GM18951 (cell line): ENCODE results near the gene DLEU7.

ENCODE experiments used
- POLR2A ChIP-seq: IDR thresholded peaks from 4 replicates; pipeline ENCODE4 v1.6.1; 2011; ENCODE audit warnings: mild to moderate bottlenecking; ENCODE audit not compliant: insufficient read length, insufficient read depth; ENCODE audit errors: extremely low read depth
- in situ Hi-C: fragments of 300-500 bp; cut with MboI; formaldehyde crosslinking; loops from one replicate; pipeline ENCODE4 v1.12.0; 2022; ENCODE audit warnings: low sequenced_read_pairs, mixed read lengths, inconsistent platforms; ENCODE audit not compliant: unreplicated experiment

The DLEU7 gene

DNA sequence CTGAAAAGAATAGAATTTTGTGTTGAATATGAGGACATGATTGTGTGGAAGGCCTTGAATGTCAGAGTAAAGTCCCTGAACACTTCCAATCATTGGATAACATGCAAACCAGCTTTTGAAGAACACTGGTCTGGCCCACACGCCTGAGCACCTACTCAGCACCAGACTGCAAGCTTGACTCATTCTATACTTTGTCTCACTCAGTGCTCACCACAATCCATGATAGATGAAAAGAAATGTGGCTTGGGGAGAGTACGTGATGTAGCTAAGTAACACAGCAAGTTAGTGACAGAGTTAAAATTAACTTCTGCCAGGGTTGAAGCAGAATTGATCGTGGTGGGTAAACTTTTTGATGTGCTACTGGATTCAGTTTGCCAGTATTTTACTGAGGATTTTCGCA is 12.0 kb downstream of the DLEU7 start:
- in situ Hi-C loops = no loop called here
- no peak for TF ChIP-seq POLR2A

DNA sequence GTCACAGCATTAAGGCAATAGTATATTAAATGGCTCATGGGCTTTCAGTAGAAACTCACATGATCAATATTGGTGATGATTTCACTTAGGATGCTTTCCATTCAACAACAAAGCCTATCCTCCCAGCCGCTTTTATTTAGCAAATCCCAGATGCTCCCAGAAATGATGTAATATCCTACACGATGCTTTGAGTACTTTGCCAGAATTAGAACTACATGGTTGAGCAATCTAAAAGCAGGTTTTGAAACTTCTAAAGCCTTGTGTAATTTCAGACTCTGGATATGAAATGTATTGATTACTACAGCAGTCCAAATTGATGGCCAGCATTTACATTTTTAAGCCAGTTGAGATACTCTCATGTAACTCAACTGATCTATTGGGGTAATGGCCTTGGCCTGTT is 13.6 kb downstream of the DLEU7 start:
- no peak for TF ChIP-seq POLR2A
- in situ Hi-C loops = no loop called here

DNA sequence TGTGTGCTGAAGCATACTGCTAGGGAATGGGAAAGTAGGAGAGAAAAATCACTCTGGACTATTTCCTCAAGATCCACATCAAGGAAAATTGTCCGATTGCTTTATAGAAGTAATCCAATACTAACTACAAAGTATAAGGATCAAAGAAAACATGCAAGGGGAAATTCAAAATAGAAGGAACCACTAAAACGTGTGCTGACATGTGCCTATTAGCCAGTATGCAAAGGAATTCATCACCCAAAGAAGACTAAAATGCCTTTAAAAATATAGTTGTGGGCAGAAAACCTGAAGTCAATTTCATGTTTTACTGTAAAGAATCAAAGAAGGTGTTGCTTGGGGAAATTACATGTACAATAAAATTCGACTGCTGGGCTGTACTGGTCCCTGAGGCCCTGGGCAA is 14.3 kb downstream of the DLEU7 start:
- in situ Hi-C loops = no loop called here
- no peak for TF ChIP-seq POLR2A

DNA sequence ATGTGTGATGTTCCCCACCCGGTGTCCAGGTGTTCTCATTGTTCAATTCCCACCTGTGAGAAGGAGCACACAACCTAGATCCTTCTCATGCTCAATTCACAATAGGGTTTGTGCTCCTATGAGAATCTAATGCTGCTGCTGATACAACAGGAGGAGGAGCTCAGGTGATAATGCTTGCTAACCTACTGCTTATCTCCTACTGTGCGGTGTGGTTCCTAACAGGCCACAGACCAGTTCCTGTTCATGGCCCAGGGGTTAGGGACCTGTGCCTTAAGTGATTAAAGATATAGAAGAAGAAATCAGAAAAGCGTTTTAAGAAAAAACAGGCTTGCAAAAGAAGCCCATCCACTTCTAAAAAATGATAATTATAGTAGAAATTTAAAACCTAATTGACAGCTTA is 17.5 kb downstream of the DLEU7 start:
- TF ChIP-seq POLR2A = no peak
- in situ Hi-C loops = no loop called here

DNA sequence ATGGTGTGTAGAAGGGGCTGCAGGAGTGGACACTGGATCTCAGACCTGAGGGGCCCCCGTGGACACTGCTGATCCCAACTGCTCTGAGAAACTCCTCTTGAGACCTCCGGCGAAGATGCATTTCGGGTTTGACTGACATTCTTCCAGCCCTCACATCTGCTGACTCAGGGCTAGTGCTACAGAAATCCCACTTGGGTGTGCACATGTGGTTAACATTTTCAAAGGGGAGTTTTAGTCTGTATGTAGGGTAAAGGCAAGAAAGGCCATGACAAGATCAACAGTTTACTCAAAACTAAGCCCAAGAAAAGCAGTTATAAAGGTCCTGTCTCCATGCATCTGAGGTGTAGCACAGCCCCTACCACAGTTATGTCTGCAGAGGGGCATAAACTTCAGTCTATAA is 31.2 kb downstream of the DLEU7 start:
- in situ Hi-C loops = loop anchor here (25.0 kb wide), 2 partner anchors 250 to 825 kb away; partner anchors contain the start of gene TRIM13
- no peak for TF ChIP-seq POLR2A

DNA sequence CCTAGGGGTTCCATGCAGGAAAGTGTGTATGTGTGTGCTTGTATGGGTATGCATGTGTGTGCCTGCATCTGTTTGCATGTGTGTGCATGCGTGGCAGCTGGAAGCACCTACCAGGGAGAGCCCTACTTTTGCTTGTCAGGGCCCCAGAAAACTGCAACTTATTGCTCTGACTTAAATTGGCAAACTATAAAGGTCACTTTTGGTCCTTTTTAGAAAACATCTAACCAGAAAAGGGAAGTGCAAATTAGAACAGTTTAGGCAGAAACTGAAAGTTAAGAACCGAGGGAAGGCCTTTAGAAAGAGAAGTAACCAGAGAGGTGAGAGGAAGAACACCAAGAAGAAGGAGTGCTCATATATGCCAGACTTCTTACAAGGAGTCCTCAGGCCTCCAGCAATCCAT is 32.5 kb downstream of the DLEU7 start:
- TF ChIP-seq POLR2A = no peak
- in situ Hi-C loops = loop anchor here (25.0 kb wide), 2 partner anchors 251 to 824 kb away; partner anchors contain the start of gene TRIM13

DNA sequence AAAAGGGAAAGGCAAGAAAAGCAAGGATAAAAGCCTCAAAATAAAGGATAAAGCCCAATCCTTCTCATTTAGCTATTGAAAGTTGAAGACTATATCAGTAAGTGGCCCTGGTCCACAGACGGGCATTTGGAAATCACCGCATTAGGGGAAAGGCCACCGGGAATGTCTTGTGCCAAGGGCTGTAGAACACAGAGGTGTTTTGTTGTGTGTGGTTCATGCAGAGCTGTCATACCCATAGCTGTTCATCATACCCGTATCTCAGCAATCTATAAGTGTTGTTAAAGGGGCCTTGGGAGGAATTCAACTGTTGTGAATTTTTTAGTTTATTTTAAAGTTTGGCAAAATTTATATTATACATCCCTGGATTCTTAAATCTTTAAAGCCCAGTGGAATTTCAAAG is 33.0 kb downstream of the DLEU7 start:
- in situ Hi-C loops = loop anchor here (25.0 kb wide), 2 partner anchors 252 to 823 kb away; partner anchors contain the start of gene TRIM13
- no peak for TF ChIP-seq POLR2A

DNA sequence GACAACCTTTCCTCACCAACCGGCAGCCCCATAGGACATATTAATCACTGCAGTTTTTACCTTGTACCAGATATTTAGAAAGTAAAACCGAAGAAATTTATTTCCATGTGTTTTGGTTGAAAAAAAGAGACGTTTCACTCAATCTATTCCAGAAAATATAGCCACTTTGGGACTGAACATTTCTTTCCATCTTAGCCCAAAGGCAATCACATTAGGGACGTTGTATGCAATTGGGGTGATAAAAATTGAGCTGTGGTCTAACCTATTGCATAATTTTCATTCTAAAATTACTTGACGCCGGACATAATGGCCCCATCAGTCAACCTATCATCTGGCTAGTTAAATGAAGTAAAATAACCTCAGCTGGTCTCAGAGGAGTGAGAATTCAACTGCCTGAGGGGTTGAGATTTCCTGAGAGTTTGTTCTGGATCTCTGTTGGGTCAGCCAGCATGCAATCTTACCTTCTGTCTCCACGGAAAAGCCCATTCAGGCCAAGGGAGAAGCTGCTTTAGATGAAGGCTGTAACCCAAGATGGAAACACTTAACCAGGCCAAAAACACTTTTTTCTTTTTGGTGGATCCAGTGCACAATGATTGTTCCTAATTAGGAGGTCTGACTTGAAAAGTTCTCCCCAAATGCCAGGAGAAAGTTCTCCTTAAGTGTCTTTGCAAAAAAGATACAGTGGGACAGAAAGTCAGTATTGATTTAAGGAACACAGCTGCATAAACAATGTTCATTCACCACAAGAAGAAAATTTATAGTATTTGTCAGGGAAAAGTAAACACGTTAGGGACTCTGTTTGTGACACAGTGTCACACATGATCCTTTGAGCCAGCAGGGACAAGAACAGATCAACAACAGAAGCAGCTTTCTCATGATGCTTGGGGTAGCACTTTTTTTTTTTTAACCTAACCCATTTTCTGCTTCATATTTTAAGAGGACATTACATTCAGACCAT is 34.1 kb downstream of the DLEU7 start:
- TF ChIP-seq POLR2A = no peak
- in situ Hi-C loops = loop anchor here (25.0 kb wide), 2 partner anchors 253 to 822 kb away; partner anchors contain the start of gene TRIM13

DNA sequence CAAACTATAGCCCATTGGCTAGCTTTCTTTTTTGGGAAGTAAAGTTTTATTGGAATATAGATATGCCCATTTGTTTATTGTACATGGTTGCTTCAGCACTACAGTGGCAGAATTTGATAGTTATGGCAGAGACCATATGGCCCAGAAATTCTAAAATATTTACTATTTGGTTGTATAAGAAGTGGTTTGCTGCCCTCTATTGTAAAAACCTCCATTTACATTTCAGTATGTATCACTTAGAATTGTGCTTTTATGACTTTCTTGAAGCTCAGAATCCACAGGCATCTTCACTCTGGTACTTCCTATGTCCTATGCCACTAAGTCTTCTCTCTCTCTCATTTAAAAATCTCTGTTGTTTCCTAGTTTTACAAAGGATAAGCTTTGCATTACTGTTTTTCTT is 37.7 kb downstream of the DLEU7 start:
- TF ChIP-seq POLR2A = no peak
- in situ Hi-C loops = loop anchor here (25.0 kb wide), 2 partner anchors 256 to 819 kb away; partner anchors contain the start of gene TRIM13

DNA sequence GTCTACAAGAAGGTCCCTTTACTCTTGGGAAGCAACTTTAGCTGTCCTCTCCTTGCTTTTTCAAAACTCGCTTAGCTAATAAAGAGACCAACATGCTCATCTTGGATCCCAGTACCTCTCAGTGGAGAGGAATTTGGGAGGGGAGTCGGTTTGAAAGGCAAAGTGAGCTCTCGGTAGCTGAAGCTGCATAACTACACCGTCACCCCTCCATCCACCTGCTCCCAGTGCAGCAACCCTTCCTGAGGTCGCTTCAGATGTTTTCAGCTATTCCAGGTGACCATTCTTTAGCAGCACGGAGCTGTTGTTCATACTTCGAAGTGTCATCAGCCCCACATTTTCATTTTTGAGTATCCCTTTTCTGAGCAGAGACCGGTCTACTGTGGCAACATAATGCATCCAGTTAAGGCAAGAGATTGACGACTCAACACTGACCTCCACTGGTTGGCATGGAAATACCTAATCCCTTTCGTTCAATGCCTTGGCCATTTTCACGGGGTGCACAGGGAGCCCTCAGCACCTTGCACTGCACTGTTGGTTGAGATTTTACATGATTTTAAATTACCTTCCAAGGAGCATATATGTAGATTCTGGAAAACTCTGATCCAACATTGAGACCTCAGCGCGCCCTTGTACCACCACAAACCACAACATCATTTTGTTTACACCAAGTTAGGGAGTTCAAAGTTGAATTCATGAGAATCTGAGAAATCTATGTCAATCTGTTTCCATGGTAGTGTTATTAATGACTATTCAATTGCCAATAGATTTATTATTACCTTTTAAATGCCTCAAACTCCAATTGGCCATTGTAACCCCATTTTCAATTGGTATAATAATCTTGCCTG is 42.2 kb downstream of the DLEU7 start:
- no peak for TF ChIP-seq POLR2A
- in situ Hi-C loops = loop anchor here (25.0 kb wide), 2 partner anchors 261 to 814 kb away; partner anchors contain the start of gene TRIM13

DNA sequence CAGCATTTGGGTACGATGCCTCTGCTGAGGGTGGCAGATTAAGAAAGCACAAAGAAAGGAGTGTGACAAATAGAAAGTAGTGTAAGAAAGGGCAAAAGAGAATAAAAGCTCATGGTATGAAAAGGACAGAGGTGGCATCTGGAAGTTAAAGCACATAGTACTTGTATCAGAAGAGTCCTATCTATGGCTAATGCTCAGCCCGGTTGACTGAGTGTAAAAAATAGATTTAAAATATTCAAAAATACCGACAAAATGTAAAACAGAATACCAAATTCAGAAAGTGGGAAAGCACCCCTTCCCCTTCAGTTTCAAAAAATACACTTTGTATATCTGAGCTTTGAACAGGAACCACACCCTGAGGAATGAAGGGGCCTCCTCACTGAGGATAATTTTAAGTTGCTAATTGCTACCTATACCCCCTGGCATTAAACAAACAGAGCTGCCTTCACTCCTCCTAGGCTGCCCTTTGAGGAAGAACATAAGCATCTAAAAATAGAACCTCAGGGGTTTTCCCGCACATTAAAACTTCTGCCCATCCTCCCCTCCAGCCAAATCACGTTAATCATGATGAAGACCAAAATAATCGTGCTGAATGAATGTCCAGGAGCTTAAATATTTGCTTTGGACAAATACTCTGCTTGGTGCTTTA is 43.3 kb downstream of the DLEU7 start:
- in situ Hi-C loops = loop anchor here (25.0 kb wide), 2 partner anchors 262 to 813 kb away; partner anchors contain the start of gene TRIM13
- TF ChIP-seq POLR2A = no peak

DNA sequence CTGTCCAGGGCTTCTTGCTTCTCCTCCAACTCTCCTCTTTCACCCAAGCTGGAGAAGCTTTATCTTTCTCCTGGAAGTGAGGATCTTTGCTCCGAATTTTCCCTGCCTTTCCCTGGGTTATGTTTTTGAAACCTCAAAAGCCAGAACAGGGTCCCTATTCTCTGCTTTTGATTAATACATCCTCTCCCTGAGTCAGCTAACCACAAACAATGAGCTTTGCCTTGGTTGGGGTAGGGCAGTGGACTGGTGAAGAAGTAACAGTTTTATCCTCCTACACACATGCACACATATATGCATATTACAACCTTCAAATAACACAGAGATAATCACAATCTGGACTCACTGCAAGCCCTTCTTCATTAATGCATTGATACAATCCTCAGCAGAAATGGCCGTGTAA is 44.6 kb downstream of the DLEU7 start:
- in situ Hi-C loops = no loop called here
- no peak for TF ChIP-seq POLR2A
